Motor neuron (in vitro differentiated cells): ENCODE data around the gene SCNN1A. TPM values are rescaled to one million over a fixed set of nuclear protein-coding genes. Genes with fewer than 3 reads are reported as not detected.

Experiments used
- ATAC-seq, 8 experiments: fragments of 200-7000 bp; cut with Tn5 transposase; replicated peaks in 6 of 8; 2 replicates each; pipeline ENCODE4 v1.8.0; 2021; ENCODE audit warnings: mild to moderate bottlenecking in 8 of 8, moderate library complexity in 8 of 8
- H3K27ac ChIP-seq, 2 donors: fragments of 250-450 bp; sonication (Bioruptor Pico); 2 replicates each; pipeline ENCODE4 v1.9.0; 2021; ENCODE audit warnings: antibody characterized with exemption in 2 of 2, mild to moderate bottlenecking in 2 of 2, moderate library complexity in 1 of 2
- H3K4me1 ChIP-seq, 2 donors: fragments of 250-450 bp; sonication (Bioruptor Pico); replicated peaks in 1 of 2; 2 replicates each; pipeline ENCODE4 v1.6.1; 2021; ENCODE audit warnings: antibody characterized with exemption in 2 of 2, mild to moderate bottlenecking in 2 of 2, moderate library complexity in 1 of 2
- H3K4me3 ChIP-seq, 5 donors: fragments of 250-450 bp; sonication (Bioruptor Pico); 2 replicates each; pipeline ENCODE4 v1.9.0; 2021; ENCODE audit warnings: antibody characterized with exemption in 5 of 5, mild to moderate bottlenecking in 5 of 5, moderate library complexity in 4 of 5
- WGBS, 10 experiments: fragments of 450-650 bp; shearing (Covaris generic); methylation state at CpG; one replicate each; pipeline ENCODE4 v1.0.0; 2022; 5-methylcytosine and 5-hydroxymethylcytosine counted together
- in situ Hi-C, 9 experiments: fragments of 400-800 bp; cut with MboI; loops; one replicate each; pipeline ENCODE4 v1.15.0; 2021; ENCODE audit warnings: low sequenced_read_pairs in 9 of 9, low pct_unique_long_range_greater_than_20kb in 2 of 9; ENCODE audit not compliant: unreplicated experiment in 9 of 9
- total RNA-seq, 8 experiments: library from RNA; unstranded; fragments of 300-600 nt; gene quantifications; 2 replicates each; pipeline versions ENCODE4 v1.2.3 to v1.2.4, GENCODE V29; 2022

The SCNN1A gene
- total RNA-seq, 8 experiments from 2014 or later, result 0.11 to 4.1 (median 1.6) TPM; not detected in 1

DNA sequence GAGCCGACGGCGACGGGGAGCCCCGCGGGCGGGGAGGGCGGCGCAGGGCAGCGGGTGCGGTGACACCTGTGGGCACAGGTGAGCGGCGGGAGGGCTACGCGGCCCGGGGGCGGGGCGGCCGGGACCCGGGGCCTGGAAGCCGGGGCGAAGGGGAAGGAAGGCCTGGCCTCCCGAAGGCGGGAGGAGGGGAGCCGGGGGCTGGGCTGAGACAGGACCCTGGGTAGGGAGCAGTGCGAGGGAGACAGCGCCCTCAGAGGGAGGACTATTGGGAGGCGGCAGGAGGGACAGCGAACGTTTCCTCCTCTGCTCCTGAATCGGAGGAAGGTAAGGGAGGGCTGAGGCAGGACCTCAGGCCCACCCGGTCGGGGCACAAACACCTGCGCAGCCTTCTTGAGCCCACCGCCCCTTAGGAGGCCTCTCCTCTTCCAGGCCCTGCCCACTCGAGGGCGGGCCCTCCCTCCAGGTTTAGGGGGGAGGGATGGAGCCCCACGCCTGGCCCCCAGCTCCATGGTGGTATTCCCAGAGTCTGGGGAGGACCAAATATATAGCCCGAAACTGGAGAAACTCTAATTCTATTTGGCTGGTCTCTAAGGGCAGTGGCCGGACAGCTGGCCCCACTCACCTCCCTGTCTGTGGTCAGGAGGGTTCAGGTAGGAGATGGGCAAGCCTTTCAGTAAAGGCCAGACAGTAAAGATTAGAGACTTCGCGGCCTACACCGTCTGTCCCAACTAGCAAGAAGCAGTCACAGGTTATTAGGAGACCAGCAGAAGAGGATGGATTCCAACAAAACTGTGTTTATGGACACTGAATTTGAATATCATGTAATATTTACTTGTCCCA lies 64.4 kb downstream of the SCNN1A start:
- peaks cover 9 to 24% of the 10 kb centered on the region in 2 donors for H3K4me1 ChIP-seq
- no peak overlapping the region for H3K27ac ChIP-seq
- peak in 3 of 8 experiments; percentile 2 to 7 (median 7) for ATAC-seq
- 40 to 100% (median 100%) methylated on average over 1 to 4 of the region's 43 CpGs; no CpG with 5 or more reads in 4 of the 10 experiments for WGBS, 10 experiments
- H3K4me3 ChIP-seq, result peak overlapping the region in 4 of 5 donors; percentile 9 to 26 (median 22)
- in situ Hi-C loops, result no loop called here

DNA sequence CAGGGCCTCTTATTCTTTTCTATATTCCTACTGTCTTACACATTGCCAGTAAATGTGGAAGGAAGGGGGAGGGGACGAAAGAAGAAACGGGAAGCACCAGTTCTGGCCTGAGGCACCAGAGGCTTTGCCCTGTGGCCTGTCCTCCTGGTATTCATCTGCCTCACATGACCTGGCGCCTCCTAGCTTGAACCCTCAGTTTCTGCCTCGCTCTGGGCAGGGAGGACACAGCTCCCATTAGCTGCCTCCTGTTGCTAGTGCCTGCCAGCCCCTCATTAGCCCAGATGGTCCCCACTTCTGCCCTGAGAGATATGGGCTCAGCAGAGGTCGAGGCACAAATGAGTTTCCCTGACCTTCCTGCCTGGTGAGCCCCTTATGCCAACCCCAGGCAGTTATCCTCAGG lies 67.8 kb downstream of the SCNN1A start:
- peak in 1 of 8 experiments; percentile 23 for ATAC-seq
- Histone ChIP-seq H3K27ac (no peak overlapping the region), H3K4me1 (peaks cover under 1 to 14% of the 10 kb centered on the region in 2 donors), H3K4me3 (no peak overlapping the region)
- WGBS, 10 experiments, result 40 to 100% (median 73%) methylated on average over 1 to 3 of the region's 5 CpGs; no CpG with 5 or more reads in 4 of the 10 experiments
- in situ Hi-C loops, result no loop called here

DNA sequence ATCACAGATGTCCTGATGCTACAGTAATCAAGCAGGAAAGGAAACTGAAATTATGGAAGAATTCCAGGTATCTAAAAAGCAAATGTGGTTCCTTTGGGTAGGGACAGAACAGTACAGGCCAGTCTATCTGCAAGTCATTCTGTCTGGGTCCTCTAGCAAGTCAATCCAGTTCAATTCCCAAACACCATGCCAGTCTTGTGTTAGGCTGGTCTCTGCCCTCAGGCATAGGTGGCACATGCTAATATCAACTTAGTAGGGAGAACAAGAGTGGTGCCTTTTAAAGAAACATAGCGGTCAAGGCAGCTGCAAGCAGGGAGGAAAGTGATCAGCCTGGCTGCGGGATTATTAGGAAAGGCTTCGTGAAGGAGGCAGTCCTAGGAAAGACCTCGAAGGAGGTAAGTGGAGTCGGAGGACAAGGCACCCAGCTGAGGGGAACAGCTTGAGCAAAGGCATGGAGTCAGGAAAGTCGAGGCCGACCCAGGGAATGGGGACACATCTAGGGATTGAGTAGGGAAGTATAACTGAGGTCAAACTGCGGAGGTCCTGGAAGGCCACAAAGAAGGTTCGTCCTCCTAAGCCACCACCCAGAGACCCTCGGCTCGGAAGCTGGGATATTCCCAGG lies 68.7 kb downstream of the SCNN1A start:
- Histone ChIP-seq H3K4me1 (peaks cover 0 to 8% of the 10 kb centered on the region in 2 donors), H3K4me3 (no peak overlapping the region), H3K27ac (no peak overlapping the region)
- WGBS, 10 experiments, result 70 to 100% (median 84%) methylated on average over 1 to 7 of the region's 11 CpGs; no CpG with 5 or more reads in 3 of the 10 experiments
- peak in 1 of 8 experiments; percentile 52 for ATAC-seq
- in situ Hi-C loops, result no loop called here

DNA sequence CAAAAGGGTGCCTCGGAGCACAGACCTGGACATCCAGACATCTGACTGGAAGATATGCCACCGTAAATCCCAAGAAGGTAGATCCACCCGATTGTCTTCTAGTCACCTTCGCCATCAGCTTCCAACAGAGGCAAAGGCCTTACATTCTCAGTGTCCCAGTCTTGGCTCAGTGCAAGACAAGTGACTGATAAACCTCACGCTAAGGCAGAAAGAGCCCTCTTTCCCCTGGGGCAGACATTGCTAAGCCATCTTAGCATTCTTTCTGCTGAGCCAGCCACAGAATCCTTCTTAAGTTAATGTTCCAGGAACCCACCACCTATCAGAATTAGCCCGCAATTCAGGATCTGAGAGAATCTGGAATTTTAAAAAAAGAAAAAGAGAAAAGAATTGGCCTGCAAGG lies 69.2 kb downstream of the SCNN1A start:
- H3K27ac ChIP-seq, result no peak overlapping the region
- WGBS, 10 experiments, result 40 to 100% (median 86%) methylated on average over 1 to 5 of the region's 6 CpGs
- peak in 1 of 8 experiments; percentile 6 for ATAC-seq
- H3K4me1 ChIP-seq, result peaks cover 0 to 8% of the 10 kb centered on the region in 2 donors
- H3K4me3 ChIP-seq, result no peak overlapping the region
- in situ Hi-C loops, result no loop called here

DNA sequence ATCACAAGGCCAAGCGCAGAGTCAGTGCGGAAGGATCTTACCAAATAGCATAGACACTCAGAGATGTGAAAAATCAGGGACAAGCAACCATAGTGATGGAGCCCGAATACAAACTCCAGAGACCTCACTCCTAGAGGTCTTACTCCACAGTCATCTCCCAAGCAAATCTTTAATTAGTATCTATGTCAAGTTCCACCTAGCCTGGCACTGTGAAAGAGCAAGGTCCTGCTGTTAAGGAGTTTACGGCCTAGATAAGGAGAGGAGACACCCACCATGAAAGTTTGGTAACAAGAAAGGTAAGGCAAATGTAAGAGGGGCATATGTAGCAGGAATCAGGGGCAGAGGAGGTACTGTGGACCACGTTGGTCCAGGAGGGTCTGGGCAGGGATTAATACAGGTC lies 72.3 kb downstream of the SCNN1A start:
- Histone ChIP-seq H3K27ac (no peak overlapping the region), H3K4me1 (no peaks in the 10 kb centered on the region), H3K4me3 (no peak overlapping the region)
- in situ Hi-C loops, result no loop called here
- ATAC-seq, result no peak
- 17 to 100% (median 93%) methylated on average over 1 to 5 of the region's 5 CpGs; no CpG with 5 or more reads in 1 of the 10 experiments for whole genome bisulfite sequencing, 10 experiments

DNA sequence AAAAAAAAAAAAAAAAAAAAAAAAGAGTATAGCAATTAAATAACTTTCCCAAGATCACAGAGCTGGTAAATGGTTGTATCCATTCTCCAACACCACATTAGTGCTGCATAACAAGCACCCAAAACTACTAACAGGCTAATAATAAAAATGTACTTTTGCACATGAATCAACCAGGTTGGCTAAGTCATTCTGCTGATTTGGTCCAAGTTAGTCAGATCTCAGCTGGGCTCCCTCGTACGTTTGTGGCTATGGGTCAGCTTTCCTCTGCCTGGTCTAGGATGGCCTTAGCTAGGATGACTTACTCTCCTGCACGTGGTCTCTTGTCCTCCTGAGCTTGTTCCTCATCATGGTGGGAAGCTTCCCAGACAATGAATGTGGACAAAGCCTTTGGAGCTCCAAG lies 72.7 kb downstream of the SCNN1A start:
- Histone ChIP-seq H3K4me3 (no peak overlapping the region), H3K27ac (no peak overlapping the region), H3K4me1 (no peaks in the 10 kb centered on the region)
- WGBS, 10 experiments, result 0 to 93% (median 76%) methylated on average over 1 to 3 of the region's 3 CpGs; no CpG with 5 or more reads in 5 of the 10 experiments
- no peak for ATAC-seq
- in situ Hi-C loops, result no loop called here

DNA sequence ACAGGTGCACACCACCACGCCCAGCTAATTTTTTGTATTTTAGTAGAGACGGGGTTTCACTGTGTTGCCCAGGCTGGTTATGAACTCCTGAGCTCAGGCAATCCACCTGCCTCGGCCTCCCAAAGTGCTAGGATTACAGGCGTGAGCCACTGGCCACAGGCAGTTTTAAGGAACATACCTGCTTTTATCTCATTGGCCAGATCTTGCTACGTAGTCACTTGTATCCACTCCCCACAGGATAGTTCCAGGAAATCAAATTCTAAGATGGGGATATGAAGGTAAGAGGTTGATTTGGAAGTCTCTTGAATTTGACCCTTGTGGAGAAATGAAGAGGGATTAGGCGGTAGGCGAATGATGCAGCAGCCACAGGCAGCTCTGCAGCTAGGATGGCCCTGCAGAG lies 73.6 kb downstream of the SCNN1A start:
- 90 to 93% methylated on average over 2 to 3 of the region's 7 CpGs; no CpG with 5 or more reads in 8 of the 10 experiments for WGBS, 10 experiments
- no peaks in the 10 kb centered on the region for H3K4me1 ChIP-seq
- in situ Hi-C loops, result no loop called here
- H3K4me3 ChIP-seq, result no peak overlapping the region
- no peak overlapping the region for H3K27ac ChIP-seq
- peak in 1 of 8 experiments; percentile 36 for ATAC-seq

DNA sequence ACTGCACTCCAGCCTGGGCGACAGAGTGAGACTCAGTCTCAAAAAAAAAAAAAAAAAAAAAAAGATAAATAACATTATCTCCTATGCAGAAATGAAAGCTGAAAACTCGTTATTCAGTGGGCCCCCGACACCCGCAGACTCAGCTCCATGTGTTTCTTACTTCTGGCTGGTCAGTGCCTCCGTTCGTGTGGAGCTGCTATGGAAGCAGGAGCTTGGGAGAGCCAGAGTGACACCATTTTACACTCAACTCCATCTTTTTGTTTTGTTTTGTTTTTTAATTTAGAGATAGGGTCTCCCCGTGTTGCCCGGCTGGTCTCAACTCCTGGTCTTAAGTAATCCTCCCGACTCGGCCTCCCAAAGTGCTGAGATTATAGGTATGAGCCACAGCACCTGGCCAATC lies 78.2 kb downstream of the SCNN1A start:
- H3K27ac ChIP-seq, result no peak overlapping the region
- H3K4me1 ChIP-seq, result peaks cover 15 to 16% of the 10 kb centered on the region in 2 donors
- ATAC-seq, result no peak
- in situ Hi-C loops, result loop anchor here in 5 of 9 experiments (25.0 kb wide), 3 partner anchors 110 to 310 kb away; no protein-coding TSS in a partner anchor
- no peak overlapping the region for H3K4me3 ChIP-seq
- WGBS, 10 experiments, result 89 to 96% (median 93%) methylated on average over 2 to 9 of the region's 10 CpGs; no CpG with 5 or more reads in 5 of the 10 experiments

Other genes starting within 250 kb of the SCNN1A start
- gene CD9, start 175.2 kb downstream of the SCNN1A start, total RNA-seq, result 100 to 1,000 TPM in 1 of 8 experiments, 1 to 10 TPM in 5, under 1 TPM in 2; 0.73 to 104 (median 2.5) TPM
- gene PLEKHG6, start 64.9 kb downstream of the SCNN1A start, total RNA-seq, result 1 to 10 TPM in 2 of 8 experiments, under 1 TPM in 6; 0.11 to 2.5 (median 0.52) TPM
- 100 to 1,000 TPM in 1 of 8 experiments, 10 to 100 TPM in 6, 1 to 10 TPM in 1; 5.5 to 118 (median 35.7) TPM for gene TNFRSF1A, start 33.5 kb downstream of the SCNN1A start, total RNA-seq
- gene LTBR, start 8.6 kb upstream of the SCNN1A start, total RNA-seq, result 100 to 1,000 TPM in 1 of 8 experiments, 10 to 100 TPM in 2, 1 to 10 TPM in 1, under 1 TPM in 4; 0.11 to 115 (median 1.6) TPM
- 1 to 10 TPM in 2 of 8 experiments, under 1 TPM in 4, not detected in 2; 0.14 to 2.0 (median 0.37) TPM for gene CD27, start 69.4 kb upstream of the SCNN1A start, total RNA-seq
- 10 to 100 TPM in 3 of 8 experiments, 1 to 10 TPM in 3, under 1 TPM in 2; 0.79 to 26.2 (median 3.1) TPM for gene TAPBPL, start 76.5 kb upstream of the SCNN1A start, total RNA-seq
- gene VAMP1, start 95.1 kb upstream of the SCNN1A start, total RNA-seq, result 10 to 100 TPM in 7 of 8 experiments, 1 to 10 TPM in 1; 6.1 to 38.3 (median 15.9) TPM
- 100 to 1,000 TPM; 129 to 267 (median 184) TPM for gene MRPL51, start 117.7 kb upstream of the SCNN1A start, total RNA-seq
- gene NCAPD2, start 118.5 kb upstream of the SCNN1A start, total RNA-seq, result 10 to 100 TPM; 11.5 to 84.2 (median 16.2) TPM
- gene GAPDH, start 159.0 kb upstream of the SCNN1A start, total RNA-seq, result 1,000 to 10,000 TPM; 2,651 to 4,080 (median 3,703) TPM
- 10 to 100 TPM; 10.1 to 22.7 (median 12.7) TPM for gene IFFO1, start 180.5 kb upstream of the SCNN1A start, total RNA-seq
- 10 to 100 TPM; 13.0 to 83.1 (median 24.1) TPM for gene NOP2, start 192.7 kb upstream of the SCNN1A start, total RNA-seq
- 100 to 1,000 TPM; 190 to 382 (median 259) TPM for gene CHD4, start 231.8 kb upstream of the SCNN1A start, total RNA-seq